H1 (cell line): ENCODE results near the gene KIF1B. TPM values are rescaled to one million over a fixed set of nuclear protein-coding genes. Genes with fewer than 3 reads are reported as not detected.

Experiments
- CTCF ChIA-PET: fragments of 300-600 bp; sonication (Branson Sonifier 250); formaldehyde crosslinking; loops from one replicate; lab custom pipeline; 2021; ENCODE audit not compliant: partially characterized antibody; lab: Charles Lee
- POLR2A ChIA-PET: fragments of 300-600 bp; sonication (Branson Sonifier 250); formaldehyde crosslinking; loops from one replicate; lab custom pipeline; 2021; ENCODE audit warnings: inconsistent platforms; ENCODE audit not compliant: partially characterized antibody; lab: Charles Lee
- DNase-seq, 2 experiments: peaks; one replicate each; pipeline versions ENCODE4 v3.0.0 to v3.0.0-alpha.2; 2010 to 2022; ENCODE audit warnings: low spot score in 2 of 2, low read depth in 1 of 2, mixed read lengths in 1 of 2
- FAIRE-seq: peaks from 2 replicates; lab custom pipeline; 2011; peaks lifted over from hg19 to GRCh38; lab: Jason Lieb, UNC
- H2AFZ ChIP-seq: 2 replicates; pipeline ENCODE4 v1.8.1; 2012; ENCODE audit warnings: low read length, inconsistent platforms
- H2AK5ac ChIP-seq: 2 replicates; pipeline ENCODE4 v1.6.1; 2013; ENCODE audit warnings: low read depth, low read length
- H2BK120ac ChIP-seq: replicated peaks from 2 replicates; pipeline ENCODE3; 2013; ENCODE audit warnings: low read depth, low read length, inconsistent platforms
- H2BK12ac ChIP-seq: 2 replicates; pipeline ENCODE4 v1.6.1; 2013; ENCODE audit warnings: low read depth, low read length
- H2BK15ac ChIP-seq: 2 replicates; pipeline ENCODE4 v1.6.1; 2013; ENCODE audit warnings: low read length
- H2BK20ac ChIP-seq: 2 replicates; pipeline ENCODE4 v1.6.1; 2013; ENCODE audit warnings: low read length
- H2BK5ac ChIP-seq: 2 replicates; pipeline ENCODE4 v1.6.1; 2013; ENCODE audit warnings: low read depth, low read length
- H3K14ac ChIP-seq: 2 replicates; pipeline ENCODE4 v1.6.1; 2013; ENCODE audit warnings: inconsistent platforms; ENCODE audit not compliant: insufficient read length
- H3K18ac ChIP-seq: 2 replicates; pipeline ENCODE4 v1.6.1; 2013; ENCODE audit warnings: low read length; ENCODE audit errors: extremely low read depth
- H3K23ac ChIP-seq: 2 replicates; pipeline ENCODE4 v1.6.1; 2013; ENCODE audit warnings: inconsistent platforms; ENCODE audit not compliant: insufficient read length
- H3K23me2 ChIP-seq: 2 replicates; pipeline ENCODE4 v1.6.1; 2013; ENCODE audit warnings: low read depth, low read length
- H3K27ac ChIP-seq: 2 replicates; pipeline ENCODE4 v1.6.1; 2011; ENCODE audit warnings: low read depth, low read length, inconsistent platforms
- H3K27me3 ChIP-seq, 4 experiments: replicated peaks in 1 of 4; 1 replicate in 1 of 4; 2 replicates in 3 of 4; pipeline versions ENCODE4 v1.6.1 to v1.8.1; 2011 to 2013; ENCODE audit warnings: low read length in 3 of 4, mild to moderate bottlenecking in 3 of 4, inconsistent platforms in 2 of 4, mixed read lengths in 2 of 4, moderate library complexity in 1 of 4; ENCODE audit not compliant: control insufficient read depth in 3 of 4, insufficient read depth in 3 of 4; ENCODE audit errors: extremely low read depth in 1 of 4
- H3K36me3 ChIP-seq, 4 experiments: 2 replicates each; pipeline versions ENCODE4 v1.6.1 to v1.8.1; 2011 to 2013; ENCODE audit warnings: mild to moderate bottlenecking in 4 of 4, low read length in 3 of 4, moderate library complexity in 2 of 4, control low read depth in 1 of 4, inconsistent platforms in 1 of 4; ENCODE audit not compliant: insufficient read depth in 4 of 4, control insufficient read depth in 2 of 4
- H3K4ac ChIP-seq: replicated peaks from 2 replicates; pipeline ENCODE3; 2013; ENCODE audit warnings: low read length, low read depth, mixed read lengths, inconsistent platforms; ENCODE audit not compliant: insufficient read length
- H3K4me1 ChIP-seq, 4 experiments: replicated peaks in 1 of 4; 1 replicate in 1 of 4; 2 replicates in 3 of 4; pipeline versions ENCODE4 v1.6.1 to v1.8.1; 2011 to 2013; ENCODE audit warnings: low read length in 3 of 4, inconsistent platforms in 2 of 4, mixed read lengths in 1 of 4; ENCODE audit not compliant: insufficient read depth in 4 of 4, control insufficient read depth in 3 of 4
- H3K4me2 ChIP-seq, 2 experiments: 2 replicates each; pipeline versions ENCODE4 v1.6.1 to v1.8.1; 2011 to 2013; ENCODE audit warnings: low read depth in 2 of 2, low read length in 2 of 2, control low read depth in 1 of 2, inconsistent platforms in 1 of 2, mild to moderate bottlenecking in 1 of 2; ENCODE audit not compliant: insufficient read depth in 1 of 2
- H3K4me3 ChIP-seq, 4 experiments: fragments of 200-600, 300-600 bp in 1 of 4; sonication (generic), shearing (Covaris generic), sonication (Bioruptor Twin) in 1 of 4; 2 replicates each; pipeline versions ENCODE4 v1.5.1 to v1.8.1; 2011 to 2016; ENCODE audit warnings: low read length in 4 of 4, low read depth in 3 of 4, control low read depth in 2 of 4, inconsistent platforms in 2 of 4, mild to moderate bottlenecking in 2 of 4, mixed read lengths in 1 of 4, moderate library complexity in 1 of 4; ENCODE audit not compliant: insufficient read depth in 2 of 4; ENCODE audit errors: extremely low read depth in 1 of 4
- H3K56ac ChIP-seq: replicated peaks from 2 replicates; pipeline ENCODE3; 2013; ENCODE audit warnings: low read depth, mild to moderate bottlenecking, mixed read lengths, low read length, inconsistent platforms; ENCODE audit not compliant: insufficient read length
- H3K79me1 ChIP-seq: 2 replicates; pipeline ENCODE4 v1.6.1; 2013; ENCODE audit warnings: low read depth, low read length, control low read depth
- H3K79me2 ChIP-seq, 2 experiments: 2 replicates each; pipeline versions ENCODE4 v1.6.1 to v1.8.1; 2012 to 2013; ENCODE audit warnings: low read length in 2 of 2, mild to moderate bottlenecking in 2 of 2, inconsistent platforms in 1 of 2; ENCODE audit not compliant: insufficient read depth in 2 of 2, control insufficient read depth in 1 of 2
- H3K9ac ChIP-seq, 4 experiments: replicated peaks in 1 of 4; 1 replicate in 1 of 4; 2 replicates in 3 of 4; pipeline versions ENCODE4 v1.6.1 to v1.8.1; 2011 to 2013; ENCODE audit warnings: low read depth in 3 of 4, low read length in 3 of 4, control low read depth in 2 of 4, mild to moderate bottlenecking in 2 of 4, moderate library complexity in 2 of 4, inconsistent platforms in 1 of 4; ENCODE audit errors: extremely low read depth in 1 of 4
- H3K9me3 ChIP-seq, 2 experiments: 2 replicates each; pipeline versions ENCODE4 v1.6.1 to v1.8.1; 2012 to 2013; ENCODE audit warnings: mild to moderate bottlenecking in 2 of 2, moderate library complexity in 2 of 2, control low read depth in 1 of 2, inconsistent platforms in 1 of 2, low read depth in 1 of 2, low read length in 1 of 2, mixed read lengths in 1 of 2; ENCODE audit not compliant: insufficient read depth in 2 of 2
- H4K20me1 ChIP-seq, 2 experiments: replicated peaks in 1 of 2; 2 replicates each; pipeline versions ENCODE3 to v1.8.1; 2011 to 2013; ENCODE audit warnings: inconsistent platforms in 2 of 2, low read length in 2 of 2, mild to moderate bottlenecking in 1 of 2; ENCODE audit not compliant: insufficient read depth in 2 of 2, control insufficient read depth in 1 of 2
- H4K5ac ChIP-seq: 2 replicates; pipeline ENCODE4 v1.6.1; 2013; ENCODE audit warnings: low read length, low read depth, mixed read lengths, inconsistent platforms; ENCODE audit not compliant: insufficient read length
- H4K8ac ChIP-seq: 2 replicates; pipeline ENCODE4 v1.8.0; 2013; ENCODE audit warnings: mild to moderate bottlenecking, moderate library complexity, low read length, inconsistent platforms; ENCODE audit not compliant: insufficient read depth; ENCODE audit errors: extremely low read depth
- H4K91ac ChIP-seq: replicated peaks from 2 replicates; pipeline ENCODE3; 2013; ENCODE audit warnings: low read length, mixed read lengths, inconsistent platforms; ENCODE audit not compliant: insufficient read length
- BCL11A ChIP-seq, 2 experiments: IDR thresholded peaks; one replicate each; pipeline ENCODE4 v1.6.1; 2011; ENCODE audit warnings: low read depth in 2 of 2, low read length in 2 of 2, mild to moderate bottlenecking in 2 of 2
- CBX8 ChIP-seq: fragments of 300-800, 300-1000 bp; sonication (generic); IDR thresholded peaks from 2 replicates; pipeline ENCODE4 v1.7.1; 2016; ENCODE audit warnings: low read depth, low read length, borderline replicate concordance
- CEBPB ChIP-seq: IDR thresholded peaks from 2 replicates; pipeline ENCODE4 v1.6.1; 2012; ENCODE audit warnings: low read depth, low read length
- CHD1 ChIP-seq: IDR thresholded peaks from 2 replicates; pipeline ENCODE4 v1.6.1; 2012; ENCODE audit warnings: low read depth, low read length, improper control_type of control experiment
- CHD2 ChIP-seq: IDR thresholded peaks from 2 replicates; pipeline ENCODE4 v1.6.1; 2012; ENCODE audit warnings: low read length, improper control_type of control experiment
- CTBP2 ChIP-seq: IDR thresholded peaks from 2 replicates; pipeline ENCODE4 v1.7.0; 2011; ENCODE audit warnings: borderline replicate concordance, mild to moderate bottlenecking, moderate library complexity, mixed read lengths, low read length; ENCODE audit not compliant: insufficient read depth, insufficient read length
- FOSL1 ChIP-seq: IDR thresholded peaks from 2 replicates; pipeline ENCODE4 v1.6.1; 2011; ENCODE audit warnings: mild to moderate bottlenecking, low read depth, low read length, moderate library complexity; ENCODE audit not compliant: insufficient read depth
- GABPA ChIP-seq: IDR thresholded peaks from 2 replicates; pipeline ENCODE4 v1.6.1; 2011; ENCODE audit warnings: mild to moderate bottlenecking, low read length, moderate library complexity, borderline replicate concordance; ENCODE audit not compliant: insufficient read depth
- HDAC6 ChIP-seq: IDR thresholded peaks from one replicate; pipeline ENCODE4 v1.7.1; 2012; ENCODE audit warnings: low read depth, mild to moderate bottlenecking, inconsistent platforms, low read length, moderate library complexity
- POLR2A ChIP-seq, 2 experiments: IDR thresholded peaks; 1 replicate in 1 of 2; 2 replicates in 1 of 2; pipeline ENCODE4 v1.6.1; 2011; ENCODE audit warnings: low read depth in 2 of 2, low read length in 2 of 2, mild to moderate bottlenecking in 2 of 2; ENCODE audit errors: control extremely low read depth in 1 of 2
- RNF2 ChIP-seq: fragments of 200-900, 300-1000 bp; sonication (generic); IDR thresholded peaks from 2 replicates; pipeline ENCODE4 v1.7.1; 2016; ENCODE audit warnings: borderline replicate concordance, low read depth, mild to moderate bottlenecking, antibody characterized with exemption, low read length; ENCODE audit not compliant: poor library complexity, severe bottlenecking; ENCODE audit errors: missing control alignments
- SP2 ChIP-seq: IDR thresholded peaks from 2 replicates; pipeline ENCODE4 v1.6.1; 2012; ENCODE audit warnings: mild to moderate bottlenecking, low read length, inconsistent platforms
- TAF1 ChIP-seq: IDR thresholded peaks from 2 replicates; pipeline ENCODE4 v1.6.1; 2011; ENCODE audit warnings: mild to moderate bottlenecking, low read depth, low read length
- TBP ChIP-seq: IDR thresholded peaks from 2 replicates; pipeline ENCODE4 v1.6.1; 2011; ENCODE audit warnings: low read depth, low read length, improper control_type of control experiment
- WGBS, 2 experiments: shearing (Covaris generic) in 1 of 2; methylation state at CpG; one replicate each; pipeline versions ENCODE4 v1.1.6 to v1.1.7; 2013 to 2015; ENCODE audit warnings: low lambda C conversion rate in 2 of 2, mixed read lengths in 2 of 2, inconsistent platforms in 1 of 2, low coverage in 1 of 2, missing lambda C conversion rate in 1 of 2; ENCODE audit not compliant: insufficient replicate concordance in 2 of 2, insufficient coverage in 1 of 2, insufficient read length in 1 of 2; ENCODE audit errors: extremely low coverage in 1 of 2, missing lambda C conversion rate in 1 of 2; 5-methylcytosine and 5-hydroxymethylcytosine counted together
- polyA plus RNA-seq, 7 experiments: library from polyadenylated mRNA; depleted of rRNA in 3 of 7; stranded (reverse) in 5 of 7; unstranded in 2 of 7; fragments of >200 nt in 5 of 7; fragments of 200-250 nt in 2 of 7; gene quantifications; 1 replicate in 5 of 7; 2 replicates in 1 of 7; 4 replicates in 1 of 7; pipeline versions ENCODE4 v1.2.1 to v1.2.3, GENCODE V29; 2011 to 2013; ENCODE audit warnings: missing spikeins in 2 of 7, mixed read lengths in 2 of 7
- total RNA-seq: library from RNA; stranded (reverse); fragmentation: NEBNext Ultra II Directional; extraction: Animal tissue kit (Norgen Biotek cat#: 25700); gene quantifications from 2 replicates; pipeline ENCODE4 v1.2.1, GENCODE V29; 2021
- TF ChIP-seq, protein P1 (sequence below): IDR thresholded peaks from 2 replicates; pipeline ENCODE4 v1.6.1; 2011; ENCODE audit warnings: low read depth, mild to moderate bottlenecking, low read length; ENCODE audit not compliant: insufficient read depth

The KIF1B gene
- total and polyA plus RNA-seq, 2 of the 8 experiments (the other 6 are each of a cell fraction or from before 2014, with no cell fraction given), result 39.1 to 74.2 TPM

DNA sequence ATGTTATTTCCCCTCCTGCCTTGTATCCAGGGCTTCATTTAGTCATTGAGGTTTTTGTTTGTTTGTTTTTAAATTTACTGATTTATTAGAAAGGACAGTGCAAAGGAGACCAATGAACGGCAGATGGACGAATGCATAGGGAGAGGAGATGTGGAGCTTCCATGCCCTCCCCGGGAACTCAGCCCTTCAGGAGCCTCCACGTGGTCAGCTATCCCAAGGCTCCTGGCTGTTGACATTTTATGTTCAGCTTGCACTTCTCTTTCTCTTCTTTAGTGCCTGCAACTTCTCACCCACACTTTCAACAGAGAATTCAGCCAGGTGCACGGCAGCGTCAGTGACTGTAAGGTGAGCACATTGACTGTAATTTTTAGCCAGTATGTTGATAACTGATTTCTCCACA lies 157.8 kb downstream of the KIF1B start:
- DNase-seq (no peak), FAIRE-seq (no peak)
- Histone ChIP-seq H2BK5ac (no peak overlapping the region), H3K9ac (no peak overlapping the region), H2BK12ac (no peak overlapping the region), H3K27ac (no peak overlapping the region), H3K27me3 (no peaks in the 10 kb centered on the region), H2AK5ac (no peak overlapping the region), H2BK120ac (no peak overlapping the region), H3K79me1 (no peaks in the 10 kb centered on the region), H3K4me3 (no peak overlapping the region), H3K56ac (no peak overlapping the region), H4K8ac (no peak overlapping the region), H3K4ac (no peak overlapping the region), H3K14ac (no peak overlapping the region), H3K36me3 (peaks cover 8 to 46% (median 21%) of the 10 kb centered on the region in 4 experiments; a peak in 7 of 8 replicates), H4K91ac (no peak overlapping the region), H3K4me1 (no peaks in the 10 kb centered on the region), H4K5ac (no peak overlapping the region), H3K4me2 (no peak overlapping the region), H3K23me2 (no peaks in the 10 kb centered on the region), H3K18ac (no peak overlapping the region), H3K9me3 (no peaks in the 10 kb centered on the region), H3K23ac (no peak overlapping the region), H2BK15ac (no peak overlapping the region), H4K20me1 (peaks cover 0 to 3% of the 10 kb centered on the region in 2 experiments), H2AFZ (no peak overlapping the region), H3K79me2 (no peaks in the 10 kb centered on the region), H2BK20ac (no peak overlapping the region)
- ChIA-PET CTCF (interaction anchor here (2.1 kb wide), 1 partner anchor 9 kb away, joined by 8 read pairs; no protein-coding TSS in a partner anchor), POLR2A (no interaction called here)
- 89% methylated on average over 6 of the region's 6 CpGs; no CpG with 5 or more reads in 1 of the 2 experiments for WGBS, 2 experiments
- no peak for TF ChIP-seq FOSL1
- TF ChIP-seq BCL11A (IDR thresholded peaks at IDR 0.05; ENCODE audit: low read depth in 2 of 2, low read length in 2 of 2), result no peak
- no peak for TF ChIP-seq TAF1
- TF ChIP-seq CTBP2, result no peak
- no peak for TF ChIP-seq RNF2
- no peak for TF ChIP-seq TBP
- no peak for TF ChIP-seq GABPA
- no peak for TF ChIP-seq POLR2A (IDR thresholded peaks at IDR 0.05; ENCODE audit: control extremely low read depth in 1 of 2, low read depth in 2 of 2, low read length in 2 of 2)
- TF ChIP-seq, protein P1, sequence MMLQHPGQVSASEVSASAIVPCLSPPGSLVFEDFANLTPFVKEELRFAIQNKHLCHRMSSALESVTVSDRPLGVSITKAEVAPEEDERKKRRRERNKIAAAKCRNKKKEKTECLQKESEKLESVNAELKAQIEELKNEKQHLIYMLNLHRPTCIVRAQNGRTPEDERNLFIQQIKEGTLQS, result no peak
- TF ChIP-seq HDAC6, result no peak
- no peak for TF ChIP-seq CHD2
- TF ChIP-seq SP2, result no peak
- TF ChIP-seq CHD1, result no peak
- TF ChIP-seq CEBPB, result no peak
- TF ChIP-seq CBX8, result no peak
